Measurements from ENCODE around the gene STAB2.

GRCh38 chr12:103737881-103738280, 150.8 kb downstream of the STAB2 start:
- TF ChIP-seq RAD21 (IDR thresholded peaks at IDR 0.05 in 1 of 2, conservative IDR thresholded peaks at IDR 0.05 in 1 of 2; ENCODE audit: low read depth in 2 of 2, low read length in 2 of 2) (no peak), CTCF (IDR thresholded peaks at IDR 0.05; ENCODE audit: control extremely low read depth in 1 of 3, insufficient read depth in 1 of 3, low read depth in 1 of 3, low read length in 3 of 3) (no peak), POLR2AphosphoS5 (IDR thresholded peaks at IDR 0.05; ENCODE audit: low read depth, low read length) (no peak)
